Esophagus squamous epithelium (tissue), 5 donors: ENCODE data around the gene HTR6. TPM values are rescaled to one million over a fixed set of nuclear protein-coding genes. Genes with fewer than 3 reads are reported as not detected.
A peak's percentile ranks its signal among the peaks of the same experiment; 100 is the strongest.
"Not testable (repeated sequence)": the region's sequence is repeated elsewhere in the genome, so short reads cannot be mapped to it uniquely, and the experiment has no call there.

Source experiments
- DNase-seq: peaks from one replicate; lab custom pipeline; 2025; lab: John Stamatoyannopoulos, UW
- H3K27ac ChIP-seq, 4 donors: fragments of 200-600 bp; sonication (generic); one replicate each; pipeline ENCODE4 v1.5.1; 2016 to 2019; ENCODE audit warnings: mild to moderate bottlenecking in 1 of 4
- H3K27me3 ChIP-seq, 4 donors: fragments of 200-600 bp; sonication (generic); 1 replicate in 3 of 4; 2 replicates in 1 of 4; pipeline versions ENCODE4 v1.5.1 to v1.6.0; 2017 to 2021; ENCODE audit warnings: antibody characterized with exemption in 1 of 4
- H3K36me3 ChIP-seq, 3 donors: fragments of 200-600 bp; sonication (generic); one replicate each; pipeline ENCODE4 v1.5.1; 2016 to 2019
- H3K4me1 ChIP-seq, 3 donors: fragments of 200-600 bp; sonication (generic); one replicate each; pipeline ENCODE4 v1.5.1; 2017 to 2019
- H3K4me3 ChIP-seq, 4 donors: fragments of 200-600 bp; sonication (generic); 1 replicate in 3 of 4; 2 replicates in 1 of 4; pipeline ENCODE4 v1.5.1; 2016 to 2019; ENCODE audit warnings: mild to moderate bottlenecking in 2 of 4, moderate library complexity in 1 of 4
- H3K9me3 ChIP-seq, 3 donors: fragments of 200-600 bp; sonication (generic); one replicate each; pipeline ENCODE4 v1.5.1; 2016 to 2019
- CTCF ChIP-seq, 6 experiments: fragments of 450-650 bp in 4 of 6; fragments of 200-600 bp in 2 of 6; sonication (generic) in 2 of 6; IDR thresholded peaks; one replicate each; pipeline ENCODE4 v1.5.1; 2016 to 2019; ENCODE audit warnings: antibody characterized with exemption in 6 of 6, mild to moderate bottlenecking in 4 of 6, moderate library complexity in 4 of 6
- POLR2A ChIP-seq, 4 donors: fragments of 450-650 bp; IDR thresholded peaks; one replicate each; pipeline ENCODE4 v1.6.1; 2017; ENCODE audit warnings: antibody characterized with exemption in 4 of 4, mild to moderate bottlenecking in 4 of 4, moderate library complexity in 3 of 4
- WGBS, 2 donors: methylation state at CpG; one replicate each; pipeline ENCODE4 v1.1.5; 2018; 5-methylcytosine and 5-hydroxymethylcytosine counted together
- intact Hi-C: fragments of 100-400 bp; cut with DNase I; formaldehyde crosslinking; loops from one replicate; pipeline ENCODE4 v1.15.0; 2022
- total RNA-seq, 4 donors: library from RNA; depleted of rRNA; stranded (reverse); fragments of >200 nt; gene quantifications; one replicate each; pipeline ENCODE4 v1.1.0, GENCODE V29; 2016
- donor health status: DM: yes; HTN: yes; CAD: no.

HTR6 gene
- total RNA-seq, 4 donors from 2014 or later: not detected

GRCh38 chr1:19625291-19625937 is 39.3 kb upstream of the HTR6 start:
- intact Hi-C loops: no loop called here
- 86 to 97% methylated on average over 6 to 7 of the region's 8 CpGs for WGBS, 2 donors

GRCh38 chr1:19628879-19629278 is 35.8 kb upstream of the HTR6 start:
- Histone ChIP-seq H3K9me3 (no peaks in the 10 kb centered on the region), H3K36me3 (peaks cover 8 to 64% (median 11%) of the 10 kb centered on the region in 3 donors), H3K4me3 (no peak overlapping the region), H3K27ac (peak overlapping the region in 2 of 4 donors; percentile 6 to 45), H3K27me3 (no peaks in the 10 kb centered on the region), H3K4me1 (peaks cover 0 to 4% (median 2%) of the 10 kb centered on the region in 3 donors)
- intact Hi-C loops: no loop called here
- DNase-seq: no peak
- TF ChIP-seq POLR2A (IDR thresholded peaks at IDR 0.05) (no peak), CTCF (IDR thresholded peaks at IDR 0.05) (no peak)
- 88 to 95% methylated on average over 2 to 3 of the region's 3 CpGs for WGBS, 2 donors

More at GRCh38 chr1:19625291-19625937, 39.3 kb upstream of the HTR6 start:
- DNase-seq: no peak
- peaks cover 8 to 79% (median 11%) of the 10 kb centered on the region in 3 donors for H3K36me3 ChIP-seq
- no peak overlapping the region for H3K27ac ChIP-seq
- no peak overlapping the region for H3K4me3 ChIP-seq
- no peaks in the 10 kb centered on the region for H3K9me3 ChIP-seq
- no peaks in the 10 kb centered on the region for H3K27me3 ChIP-seq
- H3K4me1 ChIP-seq: peaks cover 0 to 26% (median 15%) of the 10 kb centered on the region in 3 donors
- no peak for TF ChIP-seq CTCF (IDR thresholded peaks at IDR 0.05)
- TF ChIP-seq POLR2A (IDR thresholded peaks at IDR 0.05): no peak

- Histone ChIP-seq H3K4me3 (no peak overlapping the region), H3K36me3 (peaks cover 8 to 59% (median 11%) of the 10 kb centered on the region in 3 donors), H3K27me3 (no peaks in the 10 kb centered on the region), H3K27ac (peak overlapping the region in 2 of 4 donors; percentile 6 to 45), H3K9me3 (no peaks in the 10 kb centered on the region), H3K4me1 (peaks cover 0 to 4% (median 2%) of the 10 kb centered on the region in 3 donors)
- whole genome bisulfite sequencing, 2 donors: 78 to 85% methylated on average over 4 of the region's 4 CpGs
- no peak for DNase-seq
- TF ChIP-seq POLR2A (IDR thresholded peaks at IDR 0.05) (no peak), CTCF (IDR thresholded peaks at IDR 0.05) (no peak)
- intact Hi-C loops: no loop called here
Observed at GRCh38 chr1:19629357-19629756, 35.3 kb upstream of the HTR6 start.

GRCh38 chr1:19630192-19630591 is 34.5 kb upstream of the HTR6 start:
- H3K4me1 ChIP-seq, H3K27ac ChIP-seq, H3K27me3 ChIP-seq, H3K9me3 ChIP-seq, H3K4me3 ChIP-seq, intact Hi-C loops, DNase-seq: not testable (repeated sequence)
- no CpG with 5 or more reads among the region's 1 CpG for WGBS, 2 donors
- H3K36me3 ChIP-seq: peaks cover 8 to 50% (median 11%) of the 10 kb centered on the region in 3 donors

- Histone ChIP-seq H3K9me3 (no peaks in the 10 kb centered on the region), H3K27me3 (no peaks in the 10 kb centered on the region), H3K36me3 (peaks cover 8 to 44% (median 11%) of the 10 kb centered on the region in 3 donors), H3K4me3 (no peak overlapping the region), H3K27ac (no peak overlapping the region), H3K4me1 (peaks cover 0 to 9% (median 6%) of the 10 kb centered on the region in 3 donors)
- DNase-seq: no peak
- 70 to 72% methylated on average over 6 of the region's 6 CpGs for WGBS, 2 donors
- TF ChIP-seq CTCF (IDR thresholded peaks at IDR 0.05) (no peak), POLR2A (IDR thresholded peaks at IDR 0.05) (no peak)
- intact Hi-C loops: no loop called here
Observed at GRCh38 chr1:19630720-19631395, 33.8 kb upstream of the HTR6 start.
